ENCODE measurements around the gene CHPT1.

DNA sequence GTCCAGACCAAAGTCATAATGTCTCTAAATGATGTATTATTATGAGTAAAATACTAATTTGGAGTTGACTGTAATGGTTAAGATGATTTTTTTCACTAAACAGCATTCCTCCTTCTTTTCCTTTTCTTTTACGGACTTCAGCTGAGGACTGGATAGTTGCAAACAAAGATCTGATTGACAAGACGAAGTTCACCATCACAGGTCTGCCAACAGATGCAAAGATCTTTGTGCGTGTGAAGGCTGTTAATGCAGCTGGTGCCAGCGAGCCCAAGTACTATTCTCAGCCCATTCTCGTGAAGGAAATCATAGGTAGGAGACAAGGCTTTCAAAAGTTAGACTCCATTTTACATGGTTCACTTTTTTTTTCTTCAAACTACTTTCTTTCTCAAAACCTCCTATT lies 29.8 kb upstream of the CHPT1 start:
- TF ChIP-seq, protein P1, sequence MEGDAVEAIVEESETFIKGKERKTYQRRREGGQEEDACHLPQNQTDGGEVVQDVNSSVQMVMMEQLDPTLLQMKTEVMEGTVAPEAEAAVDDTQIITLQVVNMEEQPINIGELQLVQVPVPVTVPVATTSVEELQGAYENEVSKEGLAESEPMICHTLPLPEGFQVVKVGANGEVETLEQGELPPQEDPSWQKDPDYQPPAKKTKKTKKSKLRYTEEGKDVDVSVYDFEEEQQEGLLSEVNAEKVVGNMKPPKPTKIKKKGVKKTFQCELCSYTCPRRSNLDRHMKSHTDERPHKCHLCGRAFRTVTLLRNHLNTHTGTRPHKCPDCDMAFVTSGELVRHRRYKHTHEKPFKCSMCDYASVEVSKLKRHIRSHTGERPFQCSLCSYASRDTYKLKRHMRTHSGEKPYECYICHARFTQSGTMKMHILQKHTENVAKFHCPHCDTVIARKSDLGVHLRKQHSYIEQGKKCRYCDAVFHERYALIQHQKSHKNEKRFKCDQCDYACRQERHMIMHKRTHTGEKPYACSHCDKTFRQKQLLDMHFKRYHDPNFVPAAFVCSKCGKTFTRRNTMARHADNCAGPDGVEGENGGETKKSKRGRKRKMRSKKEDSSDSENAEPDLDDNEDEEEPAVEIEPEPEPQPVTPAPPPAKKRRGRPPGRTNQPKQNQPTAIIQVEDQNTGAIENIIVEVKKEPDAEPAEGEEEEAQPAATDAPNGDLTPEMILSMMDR (IDR thresholded peaks at IDR 0.05): no peak
- no peak for TF ChIP-seq POLR2A (IDR thresholded peaks at IDR 0.05)
